AG08395 (cell line): ENCODE results near the gene LIME1.
"Not testable (repeated sequence)": the region's sequence is repeated elsewhere in the genome, so short reads cannot be mapped to it uniquely, and the experiment has no call there.

Experiments used
- DNase-seq: peaks from one replicate; pipeline ENCODE4 v3.0.0; 2012; ENCODE audit warnings: mixed read lengths, low spot score

LIME1 gene

DNA sequence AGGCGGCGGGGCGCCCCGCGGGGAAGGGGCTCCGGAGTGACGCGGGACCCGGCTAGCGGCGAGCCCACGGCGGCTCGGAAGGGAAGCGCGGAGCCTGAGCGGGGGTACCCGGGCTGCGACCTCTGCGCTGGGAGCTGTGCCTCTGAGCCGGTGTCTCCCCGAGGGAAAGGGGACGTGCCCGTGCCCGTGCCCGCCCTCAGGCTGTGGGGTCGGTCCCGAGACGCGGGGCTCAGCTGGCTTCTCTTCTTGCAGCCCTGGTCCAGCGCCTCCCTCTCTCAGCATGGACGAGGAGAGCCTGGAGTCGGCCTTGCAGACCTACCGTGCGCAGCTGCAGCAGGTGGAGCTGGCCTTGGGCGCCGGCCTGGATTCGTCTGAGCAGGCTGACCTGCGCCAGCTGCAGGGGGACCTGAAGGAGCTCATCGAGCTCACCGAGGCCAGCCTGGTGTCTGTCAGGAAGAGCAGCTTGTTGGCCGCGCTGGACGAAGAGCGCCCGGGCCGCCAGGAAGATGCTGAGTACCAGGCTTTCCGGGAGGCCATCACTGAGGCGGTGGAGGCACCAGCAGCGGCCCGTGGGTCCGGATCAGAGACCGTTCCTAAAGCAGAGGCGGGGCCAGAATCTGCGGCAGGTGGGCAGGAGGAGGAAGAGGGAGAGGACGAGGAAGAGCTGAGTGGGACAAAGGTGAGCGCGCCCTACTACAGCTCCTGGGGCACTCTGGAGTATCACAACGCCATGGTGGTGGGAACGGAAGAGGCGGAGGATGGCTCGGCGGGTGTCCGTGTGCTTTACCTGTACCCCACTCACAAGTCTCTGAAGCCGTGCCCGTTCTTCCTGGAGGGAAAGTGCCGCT, 27.9 kb upstream of the LIME1 start:
- DNase-seq, result no peak

GRCh38 chr20:63709149-63709527, 27.3 kb upstream of the LIME1 start:
- DNase-seq, result no peak

DNA sequence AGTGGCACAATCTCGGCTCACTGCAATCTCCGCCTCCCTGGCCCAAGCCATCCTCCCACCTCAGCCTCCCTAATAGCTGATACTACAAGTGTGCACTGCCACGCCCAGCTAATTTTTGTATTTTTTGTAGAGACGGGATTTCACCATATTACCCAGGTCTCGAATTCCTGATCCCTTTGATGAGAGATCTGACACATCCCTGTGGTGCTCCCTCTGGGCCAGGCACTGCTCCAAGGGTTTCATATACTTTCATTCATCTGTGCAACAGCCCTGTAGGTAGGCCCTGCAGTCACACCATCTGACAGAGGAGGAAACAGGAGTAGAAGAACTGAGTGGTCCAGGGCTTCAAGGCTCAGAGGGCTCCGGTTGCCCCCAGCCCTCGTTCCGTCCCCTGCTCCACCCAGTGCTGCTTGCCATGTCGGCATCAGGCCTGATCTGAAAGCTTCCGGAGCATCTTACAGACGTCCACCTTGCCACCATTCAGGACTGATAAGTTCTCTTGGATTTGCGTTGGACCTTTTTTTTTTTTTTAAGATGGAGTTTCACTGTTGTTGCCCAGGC, 25.3 kb upstream of the LIME1 start:
- DNase-seq, result no peak

DNA sequence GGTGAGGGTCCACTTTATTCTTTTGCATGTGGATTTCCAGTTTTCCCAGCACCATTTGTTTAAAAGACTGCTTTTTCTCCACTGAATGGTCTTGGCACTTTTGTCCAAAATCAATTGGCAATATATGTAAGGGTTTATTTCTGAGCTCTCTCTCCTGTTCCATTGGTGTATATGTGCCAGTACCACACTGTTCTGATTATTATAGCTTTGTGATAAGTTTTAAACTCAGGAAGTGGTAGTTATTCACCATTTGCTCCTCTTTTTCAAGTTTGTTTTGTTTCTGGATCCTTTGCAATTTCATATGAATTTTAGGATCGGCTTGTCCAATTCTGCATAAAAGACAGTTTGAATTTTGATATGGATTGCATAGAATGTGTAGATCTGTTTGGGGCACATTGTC, 24.3 kb upstream of the LIME1 start:
- DNase-seq, result no peak

DNA sequence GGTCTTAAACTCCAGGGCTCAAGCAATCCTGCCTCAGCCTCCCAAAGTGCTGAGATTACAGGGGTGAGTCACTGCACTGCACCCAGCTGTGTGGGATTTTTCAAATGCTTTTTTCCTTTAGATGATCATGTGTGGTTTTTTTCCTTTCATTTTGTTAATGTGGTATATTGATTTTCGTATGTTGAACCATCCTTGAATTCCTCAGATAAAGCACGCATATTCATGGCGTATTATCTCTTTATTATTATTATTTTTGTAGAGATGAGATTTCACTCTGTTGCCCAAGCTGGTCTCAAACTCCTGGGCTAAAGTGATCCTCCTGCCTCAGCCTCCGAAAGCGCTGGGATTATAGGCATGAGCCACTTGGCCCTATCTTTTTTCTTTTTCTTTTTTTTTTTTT, 21.6 kb upstream of the LIME1 start:
- DNase-seq, result no peak

GRCh38 chr20:63718996-63719395, 17.5 kb upstream of the LIME1 start:
- DNase-seq, result no peak

DNA sequence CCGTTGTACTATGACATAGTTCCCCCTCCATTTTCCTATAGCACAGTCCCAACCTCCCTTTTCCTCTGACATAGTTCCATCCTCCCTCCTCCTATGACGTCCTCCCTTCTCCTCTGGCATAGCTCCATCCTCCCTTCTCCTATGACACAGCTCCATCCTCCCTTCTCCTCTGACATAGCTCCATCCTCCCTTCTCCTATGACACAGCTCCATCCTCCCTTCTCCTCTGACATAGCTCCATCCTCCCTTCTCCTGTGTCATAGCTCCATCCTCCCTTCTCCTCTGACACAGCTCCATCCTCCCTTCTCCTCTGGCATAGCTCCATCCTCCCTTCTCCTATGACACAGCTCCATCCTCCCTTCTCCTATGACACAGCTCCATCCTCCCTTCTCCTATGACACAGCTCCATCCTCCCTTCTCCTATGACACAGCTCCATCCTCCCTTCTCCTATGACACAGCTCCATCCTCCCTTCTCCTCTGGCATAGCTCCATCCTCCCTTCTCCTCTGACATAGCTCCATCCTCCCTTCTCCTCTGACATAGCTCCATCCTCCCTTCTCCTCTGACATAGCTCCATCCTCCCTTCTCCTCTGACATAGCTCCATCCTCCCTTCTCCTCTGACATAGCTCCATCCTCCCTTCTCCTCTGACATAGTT, 13.4 kb upstream of the LIME1 start:
- not testable (repeated sequence) for DNase-seq

- not testable (repeated sequence) for DNase-seq
Measured at GRCh38 chr20:63730189-63730733, 6.2 kb upstream of the LIME1 start.

GRCh38 chr20:63731410-63731809, 5.1 kb upstream of the LIME1 start:
- no peak for DNase-seq

- DNase-seq, result no peak
Measured at GRCh38 chr20:63732118-63733095, 4.1 kb upstream of the LIME1 start.

- DNase-seq, result no peak
Measured at GRCh38 chr20:63733117-63733516, 3.3 kb upstream of the LIME1 start.

- no peak for DNase-seq
Measured at GRCh38 chr20:63733579-63734081, 2.8 kb upstream of the LIME1 start.

- no peak for DNase-seq
Measured at GRCh38 chr20:63734111-63734945, 2.1 kb upstream of the LIME1 start.

DNA sequence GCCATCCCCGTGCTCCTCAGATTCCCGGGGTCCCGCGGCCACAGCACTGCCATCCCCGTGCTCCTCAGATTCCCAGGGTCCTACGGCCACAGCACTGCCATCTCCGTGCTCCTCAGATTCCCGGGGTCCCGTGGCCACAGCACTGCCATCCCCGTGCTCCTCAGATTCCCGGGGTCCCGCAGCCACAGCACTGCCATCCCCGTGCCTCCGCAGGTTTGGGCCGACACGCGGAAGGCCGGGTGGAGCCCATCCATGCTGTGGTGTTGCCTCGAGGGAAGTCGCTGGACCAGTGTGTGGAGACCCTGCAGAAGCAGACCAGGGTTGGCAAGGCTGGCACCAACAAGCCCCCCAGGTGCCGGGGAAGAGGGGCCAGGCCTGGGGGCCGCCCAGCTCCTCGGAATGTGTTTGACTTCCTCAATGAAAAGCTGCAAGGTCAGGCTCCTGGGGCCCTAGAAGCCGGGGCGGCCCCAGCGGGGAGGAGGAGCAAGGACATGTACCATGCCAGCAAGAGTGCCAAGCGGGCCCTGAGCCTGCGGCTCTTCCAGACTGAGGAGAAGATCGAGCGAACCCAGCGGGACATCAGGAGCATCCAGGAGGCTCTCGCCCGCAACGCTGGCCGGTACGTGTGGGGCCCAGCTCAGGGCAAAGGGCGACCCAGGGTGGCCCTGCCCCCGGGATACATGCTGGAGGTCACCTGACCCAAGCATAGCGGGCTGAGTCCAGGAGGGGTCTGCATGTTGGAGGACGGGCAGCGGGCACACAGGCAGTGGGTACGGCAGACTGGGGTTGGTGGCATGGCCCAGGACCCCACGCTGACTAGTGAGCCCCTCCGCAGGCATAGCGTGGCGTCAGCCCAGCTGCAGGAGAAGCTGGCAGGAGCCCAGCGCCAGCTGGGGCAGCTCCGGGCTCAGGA, 1.3 kb upstream of the LIME1 start:
- no peak for DNase-seq

GRCh38 chr20:63736893-63737694, 630 bp downstream of the LIME1 start:
- DNase-seq, result no peak

DNA sequence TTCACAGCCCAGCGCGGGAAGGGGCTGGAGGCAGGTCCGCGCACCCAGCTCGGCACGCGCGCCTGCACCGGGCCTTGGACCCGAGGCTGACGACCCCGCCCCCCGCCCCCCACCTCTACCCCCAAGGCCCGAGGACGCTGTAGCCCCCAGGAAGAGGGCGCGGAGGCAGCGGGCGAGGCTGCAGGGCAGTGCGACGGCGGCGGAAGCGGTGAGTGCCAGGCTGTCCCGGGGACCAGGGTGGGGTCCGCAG, 1.2 kb downstream of the LIME1 start:
- DNase-seq, result no peak

- no peak for DNase-seq
Measured at GRCh38 chr20:63737945-63738686, 1.7 kb downstream of the LIME1 start.

DNA sequence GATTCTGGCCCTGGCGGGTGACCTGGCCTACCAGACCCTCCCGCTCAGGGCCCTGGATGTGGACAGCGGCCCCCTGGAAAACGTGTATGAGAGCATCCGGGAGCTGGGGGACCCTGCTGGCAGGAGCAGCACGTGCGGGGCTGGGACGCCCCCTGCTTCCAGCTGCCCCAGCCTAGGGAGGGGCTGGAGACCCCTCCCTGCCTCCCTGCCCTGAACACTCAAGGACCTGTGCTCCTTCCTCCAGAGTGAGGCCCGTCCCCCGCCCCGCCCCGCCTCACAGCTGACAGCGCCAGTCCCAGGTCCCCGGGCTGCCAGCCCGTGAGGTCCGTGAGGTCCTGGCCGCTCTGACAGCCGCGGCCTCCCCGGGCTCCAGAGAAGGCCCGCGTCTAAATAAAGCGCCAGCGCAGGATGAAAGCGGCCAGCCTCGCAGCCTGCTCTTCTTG, 2.2 kb downstream of the LIME1 start:
- DNase-seq, result no peak
